DND-41 (cell line): ENCODE measurements around the gene SAXO1.

Experiments used
- EZH2 ChIP-seq: IDR thresholded peaks from 3 replicates; pipeline ENCODE4 v1.6.1; 2012; ENCODE audit warnings: borderline replicate concordance, low read depth, mild to moderate bottlenecking, moderate library complexity, low read length, inconsistent platforms; ENCODE audit not compliant: severe bottlenecking
- TF ChIP-seq, protein P1 (sequence below): IDR thresholded peaks from 2 replicates; pipeline ENCODE4 v1.5.1; 2012; ENCODE audit warnings: borderline replicate concordance, low read length, moderate library complexity, mild to moderate bottlenecking; ENCODE audit not compliant: poor library complexity, severe bottlenecking; ENCODE audit errors: extremely low read depth

DNA sequence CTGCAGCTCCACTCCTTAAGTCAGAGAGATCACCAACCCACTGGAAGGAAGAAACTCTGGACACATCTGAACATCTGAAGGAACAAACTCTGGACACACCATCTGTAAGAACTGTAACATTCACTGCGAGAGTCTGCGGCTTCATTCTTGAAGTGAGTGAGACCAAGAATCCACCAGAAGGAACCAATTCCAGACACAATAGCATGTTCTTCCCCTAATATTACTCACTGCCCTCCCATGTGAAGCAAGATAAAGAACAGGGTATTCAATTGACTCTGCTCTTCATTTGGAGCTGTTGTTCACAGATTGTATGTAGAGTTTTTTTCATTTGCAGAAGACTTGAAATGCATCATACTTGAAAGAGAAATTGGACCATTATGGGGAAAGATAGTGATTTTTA lies 10.8 kb downstream of the SAXO1 start:
- TF ChIP-seq, protein P1, sequence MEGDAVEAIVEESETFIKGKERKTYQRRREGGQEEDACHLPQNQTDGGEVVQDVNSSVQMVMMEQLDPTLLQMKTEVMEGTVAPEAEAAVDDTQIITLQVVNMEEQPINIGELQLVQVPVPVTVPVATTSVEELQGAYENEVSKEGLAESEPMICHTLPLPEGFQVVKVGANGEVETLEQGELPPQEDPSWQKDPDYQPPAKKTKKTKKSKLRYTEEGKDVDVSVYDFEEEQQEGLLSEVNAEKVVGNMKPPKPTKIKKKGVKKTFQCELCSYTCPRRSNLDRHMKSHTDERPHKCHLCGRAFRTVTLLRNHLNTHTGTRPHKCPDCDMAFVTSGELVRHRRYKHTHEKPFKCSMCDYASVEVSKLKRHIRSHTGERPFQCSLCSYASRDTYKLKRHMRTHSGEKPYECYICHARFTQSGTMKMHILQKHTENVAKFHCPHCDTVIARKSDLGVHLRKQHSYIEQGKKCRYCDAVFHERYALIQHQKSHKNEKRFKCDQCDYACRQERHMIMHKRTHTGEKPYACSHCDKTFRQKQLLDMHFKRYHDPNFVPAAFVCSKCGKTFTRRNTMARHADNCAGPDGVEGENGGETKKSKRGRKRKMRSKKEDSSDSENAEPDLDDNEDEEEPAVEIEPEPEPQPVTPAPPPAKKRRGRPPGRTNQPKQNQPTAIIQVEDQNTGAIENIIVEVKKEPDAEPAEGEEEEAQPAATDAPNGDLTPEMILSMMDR: no peak
- TF ChIP-seq EZH2: no peak
